H1 (cell line): ENCODE results near the gene SLC26A1. TPM values are rescaled to one million over a fixed set of nuclear protein-coding genes. Genes with fewer than 3 reads are reported as not detected.
A peak's percentile ranks its signal among the peaks of the same experiment; 100 is the strongest.

Experiments
- CTCF ChIA-PET: fragments of 300-600 bp; sonication (Branson Sonifier 250); formaldehyde crosslinking; loops from one replicate; lab custom pipeline; 2021; ENCODE audit not compliant: partially characterized antibody; lab: Charles Lee
- POLR2A ChIA-PET: fragments of 300-600 bp; sonication (Branson Sonifier 250); formaldehyde crosslinking; loops from one replicate; lab custom pipeline; 2021; ENCODE audit warnings: inconsistent platforms; ENCODE audit not compliant: partially characterized antibody; lab: Charles Lee
- DNase-seq, 2 experiments: peaks; one replicate each; pipeline versions ENCODE4 v3.0.0 to v3.0.0-alpha.2; 2010 to 2022; ENCODE audit warnings: low spot score in 2 of 2, low read depth in 1 of 2, mixed read lengths in 1 of 2
- FAIRE-seq: peaks from 2 replicates; lab custom pipeline; 2011; peaks lifted over from hg19 to GRCh38; lab: Jason Lieb, UNC
- H2AFZ ChIP-seq: 2 replicates; pipeline ENCODE4 v1.8.1; 2012; ENCODE audit warnings: low read length, inconsistent platforms
- H2AK5ac ChIP-seq: 2 replicates; pipeline ENCODE4 v1.6.1; 2013; ENCODE audit warnings: low read depth, low read length
- H2BK120ac ChIP-seq: replicated peaks from 2 replicates; pipeline ENCODE3; 2013; ENCODE audit warnings: low read depth, low read length, inconsistent platforms
- H2BK12ac ChIP-seq: 2 replicates; pipeline ENCODE4 v1.6.1; 2013; ENCODE audit warnings: low read depth, low read length
- H2BK15ac ChIP-seq: 2 replicates; pipeline ENCODE4 v1.6.1; 2013; ENCODE audit warnings: low read length
- H2BK20ac ChIP-seq: 2 replicates; pipeline ENCODE4 v1.6.1; 2013; ENCODE audit warnings: low read length
- H2BK5ac ChIP-seq: 2 replicates; pipeline ENCODE4 v1.6.1; 2013; ENCODE audit warnings: low read depth, low read length
- H3K14ac ChIP-seq: 2 replicates; pipeline ENCODE4 v1.6.1; 2013; ENCODE audit warnings: inconsistent platforms; ENCODE audit not compliant: insufficient read length
- H3K18ac ChIP-seq: 2 replicates; pipeline ENCODE4 v1.6.1; 2013; ENCODE audit warnings: low read length; ENCODE audit errors: extremely low read depth
- H3K23ac ChIP-seq: 2 replicates; pipeline ENCODE4 v1.6.1; 2013; ENCODE audit warnings: inconsistent platforms; ENCODE audit not compliant: insufficient read length
- H3K23me2 ChIP-seq: 2 replicates; pipeline ENCODE4 v1.6.1; 2013; ENCODE audit warnings: low read depth, low read length
- H3K27ac ChIP-seq: 2 replicates; pipeline ENCODE4 v1.6.1; 2011; ENCODE audit warnings: low read depth, low read length, inconsistent platforms
- H3K27me3 ChIP-seq, 4 experiments: replicated peaks in 1 of 4; 1 replicate in 1 of 4; 2 replicates in 3 of 4; pipeline versions ENCODE4 v1.6.1 to v1.8.1; 2011 to 2013; ENCODE audit warnings: low read length in 3 of 4, mild to moderate bottlenecking in 3 of 4, inconsistent platforms in 2 of 4, mixed read lengths in 2 of 4, moderate library complexity in 1 of 4; ENCODE audit not compliant: control insufficient read depth in 3 of 4, insufficient read depth in 3 of 4; ENCODE audit errors: extremely low read depth in 1 of 4
- H3K36me3 ChIP-seq, 4 experiments: 2 replicates each; pipeline versions ENCODE4 v1.6.1 to v1.8.1; 2011 to 2013; ENCODE audit warnings: mild to moderate bottlenecking in 4 of 4, low read length in 3 of 4, moderate library complexity in 2 of 4, control low read depth in 1 of 4, inconsistent platforms in 1 of 4; ENCODE audit not compliant: insufficient read depth in 4 of 4, control insufficient read depth in 2 of 4
- H3K4ac ChIP-seq: replicated peaks from 2 replicates; pipeline ENCODE3; 2013; ENCODE audit warnings: low read length, low read depth, mixed read lengths, inconsistent platforms; ENCODE audit not compliant: insufficient read length
- H3K4me1 ChIP-seq, 4 experiments: replicated peaks in 1 of 4; 1 replicate in 1 of 4; 2 replicates in 3 of 4; pipeline versions ENCODE4 v1.6.1 to v1.8.1; 2011 to 2013; ENCODE audit warnings: low read length in 3 of 4, inconsistent platforms in 2 of 4, mixed read lengths in 1 of 4; ENCODE audit not compliant: insufficient read depth in 4 of 4, control insufficient read depth in 3 of 4
- H3K4me2 ChIP-seq, 2 experiments: 2 replicates each; pipeline versions ENCODE4 v1.6.1 to v1.8.1; 2011 to 2013; ENCODE audit warnings: low read depth in 2 of 2, low read length in 2 of 2, control low read depth in 1 of 2, inconsistent platforms in 1 of 2, mild to moderate bottlenecking in 1 of 2; ENCODE audit not compliant: insufficient read depth in 1 of 2
- H3K4me3 ChIP-seq, 4 experiments: fragments of 200-600, 300-600 bp in 1 of 4; sonication (generic), shearing (Covaris generic), sonication (Bioruptor Twin) in 1 of 4; 2 replicates each; pipeline versions ENCODE4 v1.5.1 to v1.8.1; 2011 to 2016; ENCODE audit warnings: low read length in 4 of 4, low read depth in 3 of 4, control low read depth in 2 of 4, inconsistent platforms in 2 of 4, mild to moderate bottlenecking in 2 of 4, mixed read lengths in 1 of 4, moderate library complexity in 1 of 4; ENCODE audit not compliant: insufficient read depth in 2 of 4; ENCODE audit errors: extremely low read depth in 1 of 4
- H3K56ac ChIP-seq: replicated peaks from 2 replicates; pipeline ENCODE3; 2013; ENCODE audit warnings: low read depth, mild to moderate bottlenecking, mixed read lengths, low read length, inconsistent platforms; ENCODE audit not compliant: insufficient read length
- H3K79me1 ChIP-seq: 2 replicates; pipeline ENCODE4 v1.6.1; 2013; ENCODE audit warnings: low read depth, low read length, control low read depth
- H3K79me2 ChIP-seq, 2 experiments: 2 replicates each; pipeline versions ENCODE4 v1.6.1 to v1.8.1; 2012 to 2013; ENCODE audit warnings: low read length in 2 of 2, mild to moderate bottlenecking in 2 of 2, inconsistent platforms in 1 of 2; ENCODE audit not compliant: insufficient read depth in 2 of 2, control insufficient read depth in 1 of 2
- H3K9ac ChIP-seq, 4 experiments: replicated peaks in 1 of 4; 1 replicate in 1 of 4; 2 replicates in 3 of 4; pipeline versions ENCODE4 v1.6.1 to v1.8.1; 2011 to 2013; ENCODE audit warnings: low read depth in 3 of 4, low read length in 3 of 4, control low read depth in 2 of 4, mild to moderate bottlenecking in 2 of 4, moderate library complexity in 2 of 4, inconsistent platforms in 1 of 4; ENCODE audit errors: extremely low read depth in 1 of 4
- H3K9me3 ChIP-seq, 2 experiments: 2 replicates each; pipeline versions ENCODE4 v1.6.1 to v1.8.1; 2012 to 2013; ENCODE audit warnings: mild to moderate bottlenecking in 2 of 2, moderate library complexity in 2 of 2, control low read depth in 1 of 2, inconsistent platforms in 1 of 2, low read depth in 1 of 2, low read length in 1 of 2, mixed read lengths in 1 of 2; ENCODE audit not compliant: insufficient read depth in 2 of 2
- H4K20me1 ChIP-seq, 2 experiments: replicated peaks in 1 of 2; 2 replicates each; pipeline versions ENCODE3 to v1.8.1; 2011 to 2013; ENCODE audit warnings: inconsistent platforms in 2 of 2, low read length in 2 of 2, mild to moderate bottlenecking in 1 of 2; ENCODE audit not compliant: insufficient read depth in 2 of 2, control insufficient read depth in 1 of 2
- H4K5ac ChIP-seq: 2 replicates; pipeline ENCODE4 v1.6.1; 2013; ENCODE audit warnings: low read length, low read depth, mixed read lengths, inconsistent platforms; ENCODE audit not compliant: insufficient read length
- H4K8ac ChIP-seq: 2 replicates; pipeline ENCODE4 v1.8.0; 2013; ENCODE audit warnings: mild to moderate bottlenecking, moderate library complexity, low read length, inconsistent platforms; ENCODE audit not compliant: insufficient read depth; ENCODE audit errors: extremely low read depth
- H4K91ac ChIP-seq: replicated peaks from 2 replicates; pipeline ENCODE3; 2013; ENCODE audit warnings: low read length, mixed read lengths, inconsistent platforms; ENCODE audit not compliant: insufficient read length
- EGR1 ChIP-seq: IDR thresholded peaks from 2 replicates; pipeline ENCODE4 v1.6.1; 2011; ENCODE audit warnings: low read depth, low read length, borderline replicate concordance
- PHF8 ChIP-seq: fragments of 200-600 bp; sonication (generic); conservative IDR thresholded peaks from 2 replicates; pipeline ENCODE4 v1.7.1; 2012; ENCODE audit warnings: low read depth, mild to moderate bottlenecking, inconsistent platforms, low read length, moderate library complexity
- POLR2A ChIP-seq, 2 experiments: IDR thresholded peaks; 1 replicate in 1 of 2; 2 replicates in 1 of 2; pipeline ENCODE4 v1.6.1; 2011; ENCODE audit warnings: low read depth in 2 of 2, low read length in 2 of 2, mild to moderate bottlenecking in 2 of 2; ENCODE audit errors: control extremely low read depth in 1 of 2
- POLR2AphosphoS5 ChIP-seq: IDR thresholded peaks from 2 replicates; pipeline ENCODE4 v1.6.1; 2011; ENCODE audit warnings: low read depth, low read length
- RNF2 ChIP-seq: fragments of 200-900, 300-1000 bp; sonication (generic); IDR thresholded peaks from 2 replicates; pipeline ENCODE4 v1.7.1; 2016; ENCODE audit warnings: borderline replicate concordance, low read depth, mild to moderate bottlenecking, antibody characterized with exemption, low read length; ENCODE audit not compliant: poor library complexity, severe bottlenecking; ENCODE audit errors: missing control alignments
- SIRT6 ChIP-seq: IDR thresholded peaks from one replicate; pipeline ENCODE4 v1.7.1; 2012; ENCODE audit warnings: low read length, inconsistent platforms
- SIX5 ChIP-seq: IDR thresholded peaks from 2 replicates; pipeline ENCODE4 v1.6.1; 2011; ENCODE audit warnings: mild to moderate bottlenecking, low read depth, low read length
- SP2 ChIP-seq: IDR thresholded peaks from 2 replicates; pipeline ENCODE4 v1.6.1; 2012; ENCODE audit warnings: mild to moderate bottlenecking, low read length, inconsistent platforms
- TEAD4 ChIP-seq: IDR thresholded peaks from 2 replicates; pipeline ENCODE4 v1.6.1; 2012; ENCODE audit warnings: low read depth, low read length, inconsistent platforms, mixed read lengths
- WGBS, 2 experiments: shearing (Covaris generic) in 1 of 2; methylation state at CpG; one replicate each; pipeline versions ENCODE4 v1.1.6 to v1.1.7; 2013 to 2015; ENCODE audit warnings: low lambda C conversion rate in 2 of 2, mixed read lengths in 2 of 2, inconsistent platforms in 1 of 2, low coverage in 1 of 2, missing lambda C conversion rate in 1 of 2; ENCODE audit not compliant: insufficient replicate concordance in 2 of 2, insufficient coverage in 1 of 2, insufficient read length in 1 of 2; ENCODE audit errors: extremely low coverage in 1 of 2, missing lambda C conversion rate in 1 of 2; 5-methylcytosine and 5-hydroxymethylcytosine counted together
- polyA plus RNA-seq, 7 experiments: library from polyadenylated mRNA; depleted of rRNA in 3 of 7; stranded (reverse) in 5 of 7; unstranded in 2 of 7; fragments of >200 nt in 5 of 7; fragments of 200-250 nt in 2 of 7; gene quantifications; 1 replicate in 5 of 7; 2 replicates in 1 of 7; 4 replicates in 1 of 7; pipeline versions ENCODE4 v1.2.1 to v1.2.3, GENCODE V29; 2011 to 2013; ENCODE audit warnings: missing spikeins in 2 of 7, mixed read lengths in 2 of 7
- total RNA-seq: library from RNA; stranded (reverse); fragmentation: NEBNext Ultra II Directional; extraction: Animal tissue kit (Norgen Biotek cat#: 25700); gene quantifications from 2 replicates; pipeline ENCODE4 v1.2.1, GENCODE V29; 2021

Gene SLC26A1
- total and polyA plus RNA-seq, 2 of the 8 experiments (the other 6 are each of a cell fraction or from before 2014, with no cell fraction given) = 0.11 TPM; not detected in 1

DNA sequence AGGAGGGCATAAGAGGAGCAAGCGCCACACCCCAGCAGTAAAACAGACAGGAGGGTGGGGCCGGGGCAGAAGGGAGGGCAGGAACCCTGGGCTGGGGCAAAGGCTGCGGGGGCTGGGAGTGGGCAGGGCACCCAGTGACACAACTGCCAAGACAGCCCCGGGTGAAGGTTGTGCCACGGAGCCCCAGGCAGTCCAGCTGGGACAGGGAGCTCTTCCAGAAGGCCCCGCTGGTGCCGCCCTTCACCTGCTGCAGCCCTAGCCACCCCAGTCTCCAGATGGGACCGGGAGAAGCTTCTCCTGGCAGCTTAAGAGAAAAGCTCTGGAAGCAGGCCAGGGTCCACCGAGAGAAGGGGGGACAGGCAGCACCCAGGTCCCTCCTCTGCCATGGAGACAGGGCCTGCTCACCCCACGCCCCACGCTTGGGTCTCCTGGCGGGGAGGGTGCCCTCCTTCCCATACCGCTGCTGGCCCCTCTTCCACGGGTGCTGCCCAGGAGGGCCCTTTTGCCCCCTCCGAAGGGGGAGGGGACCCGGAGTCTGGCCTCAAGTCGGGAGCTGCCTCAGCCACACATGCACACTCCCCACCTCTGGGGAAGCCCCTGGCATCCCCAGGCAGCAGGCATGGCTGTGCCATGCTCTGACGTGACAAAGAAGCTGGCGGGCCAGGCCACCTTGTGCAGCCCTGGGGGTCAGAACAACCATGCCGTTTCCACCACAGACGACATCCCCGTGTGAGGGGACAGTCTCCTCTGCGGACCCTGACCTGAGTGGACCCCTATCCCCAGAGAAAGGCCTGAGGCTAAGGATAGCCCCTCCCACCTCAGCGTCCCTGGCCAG lies 21.3 kb downstream of the SLC26A1 start:
- H3K23me2 ChIP-seq = peaks cover 12% of the 10 kb centered on the region; the same call in 1 of the 2 replicates
- FAIRE-seq (no peak), DNase-seq (no peak)
- peak overlapping the region; percentile 25; the same call in 1 of the 2 replicates for H4K8ac ChIP-seq
- ChIA-PET POLR2A (interaction anchor here (1.2 kb wide), 1 partner anchor 14 kb away, joined by 3 read pairs; no protein-coding TSS in a partner anchor), CTCF (no interaction called here)
- no peak overlapping the region for H3K9ac ChIP-seq
- no peak overlapping the region for H2BK20ac ChIP-seq
- H2AFZ ChIP-seq = no peak overlapping the region
- peaks cover 5 to 11% of the 10 kb centered on the region in 2 experiments; a peak in 1 of 4 replicates for H3K9me3 ChIP-seq
- no peak overlapping the region for H2BK5ac ChIP-seq
- H3K14ac ChIP-seq = no peak overlapping the region
- no peak overlapping the region for H3K56ac ChIP-seq
- no peak overlapping the region for H2AK5ac ChIP-seq
- peaks cover 8 to 44% (median 35%) of the 10 kb centered on the region in 4 experiments; a peak in 6 of 7 replicates for H3K27me3 ChIP-seq
- 77% methylated on average over 10 of the region's 24 CpGs; no CpG with 5 or more reads in 1 of the 2 experiments for WGBS, 2 experiments
- no peaks in the 10 kb centered on the region for H3K79me1 ChIP-seq
- no peak overlapping the region for H4K91ac ChIP-seq
- peak overlapping the region; percentile 27; the same call in 1 of the 2 replicates for H2BK12ac ChIP-seq
- peak overlapping the region in 1 of 4 experiments; percentile 80; a peak in 2 of 8 replicates for H3K4me3 ChIP-seq
- H3K23ac ChIP-seq = no peak overlapping the region
- H3K4me2 ChIP-seq = peak overlapping the region; percentile 77 to 95; a peak in 3 of 4 replicates
- no peak overlapping the region for H3K27ac ChIP-seq
- peaks cover 0 to 9% (median 4%) of the 10 kb centered on the region in 4 experiments; a peak in 3 of 7 replicates for H3K4me1 ChIP-seq
- peaks cover 6 to 17% of the 10 kb centered on the region in 2 experiments for H4K20me1 ChIP-seq
- TF ChIP-seq SIRT6 (no peak), RNF2 (no peak), TEAD4 (no peak), PHF8 (no peak), SP2 (no peak), POLR2AphosphoS5 (no peak), POLR2A (IDR thresholded peaks at IDR 0.05; ENCODE audit: control extremely low read depth in 1 of 2, low read depth in 2 of 2, low read length in 2 of 2) (no peak), EGR1 (no peak), SIX5 (no peak)
- no peak overlapping the region for H3K18ac ChIP-seq
- H2BK15ac ChIP-seq = no peak overlapping the region
- no peak overlapping the region for H3K4ac ChIP-seq
- no peak overlapping the region for H4K5ac ChIP-seq
- no peaks in the 10 kb centered on the region for H3K79me2 ChIP-seq
- H2BK120ac ChIP-seq = no peak overlapping the region
- no peaks in the 10 kb centered on the region for H3K36me3 ChIP-seq
